Measurements from ENCODE around the gene NOXO1.
A peak's percentile ranks its signal among the peaks of the same experiment; 100 is the strongest.

Gene NOXO1

DNA sequence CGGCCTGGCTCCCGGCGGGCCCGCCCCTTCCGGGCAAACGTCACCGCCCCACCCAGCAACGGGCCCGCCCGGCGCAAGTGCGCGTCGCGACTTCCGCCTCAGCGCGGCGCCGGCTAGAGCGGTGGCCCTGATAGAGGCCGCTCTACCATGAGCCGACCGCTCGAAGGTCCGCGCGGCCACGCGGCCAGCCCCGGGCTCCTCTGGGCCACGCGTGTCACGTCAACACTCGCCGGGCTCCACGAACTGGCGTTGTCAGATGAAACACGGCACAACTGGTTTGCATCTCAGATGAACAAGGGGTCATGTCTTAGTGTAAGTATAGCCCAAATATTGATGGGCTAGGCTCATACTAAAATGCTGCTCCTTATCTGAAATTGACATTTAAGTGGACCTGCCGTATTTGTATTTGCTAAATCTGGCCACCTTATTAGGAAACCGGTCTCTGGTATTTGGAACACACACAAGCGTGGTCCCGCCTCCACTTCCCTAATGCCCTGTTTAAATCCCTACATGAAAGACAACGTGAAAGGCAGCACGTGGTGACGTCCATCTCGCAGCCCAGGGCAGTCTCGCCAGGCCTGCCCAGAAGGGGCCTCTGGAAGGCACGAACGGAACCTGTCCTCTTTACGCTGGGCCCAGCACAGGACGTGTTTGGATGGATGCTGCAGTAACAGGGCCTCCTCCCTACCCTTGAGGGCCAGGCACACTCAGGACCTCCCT lies 28.7 kb upstream of the NOXO1 start, which contains the start of gene ZNF598:
Gene ZNF598, minus strand, starts transcription at position 31 of the 720 bp plus-strand sequence.
- peak within 1 kb of the TSS; percentile 63 to 79 for H3K4me3 ChIP-seq (replicated peaks in 1 of 2; ENCODE audit: low read depth in 2 of 2, low read length in 2 of 2)
- DNase-seq (ENCODE audit: low read depth in 2 of 2), result peak; percentile 83 to 90
- TF ChIP-seq, protein P1, sequence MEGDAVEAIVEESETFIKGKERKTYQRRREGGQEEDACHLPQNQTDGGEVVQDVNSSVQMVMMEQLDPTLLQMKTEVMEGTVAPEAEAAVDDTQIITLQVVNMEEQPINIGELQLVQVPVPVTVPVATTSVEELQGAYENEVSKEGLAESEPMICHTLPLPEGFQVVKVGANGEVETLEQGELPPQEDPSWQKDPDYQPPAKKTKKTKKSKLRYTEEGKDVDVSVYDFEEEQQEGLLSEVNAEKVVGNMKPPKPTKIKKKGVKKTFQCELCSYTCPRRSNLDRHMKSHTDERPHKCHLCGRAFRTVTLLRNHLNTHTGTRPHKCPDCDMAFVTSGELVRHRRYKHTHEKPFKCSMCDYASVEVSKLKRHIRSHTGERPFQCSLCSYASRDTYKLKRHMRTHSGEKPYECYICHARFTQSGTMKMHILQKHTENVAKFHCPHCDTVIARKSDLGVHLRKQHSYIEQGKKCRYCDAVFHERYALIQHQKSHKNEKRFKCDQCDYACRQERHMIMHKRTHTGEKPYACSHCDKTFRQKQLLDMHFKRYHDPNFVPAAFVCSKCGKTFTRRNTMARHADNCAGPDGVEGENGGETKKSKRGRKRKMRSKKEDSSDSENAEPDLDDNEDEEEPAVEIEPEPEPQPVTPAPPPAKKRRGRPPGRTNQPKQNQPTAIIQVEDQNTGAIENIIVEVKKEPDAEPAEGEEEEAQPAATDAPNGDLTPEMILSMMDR (IDR thresholded peaks at IDR 0.05; ENCODE audit: low read depth, low read length), result no peak

DNA sequence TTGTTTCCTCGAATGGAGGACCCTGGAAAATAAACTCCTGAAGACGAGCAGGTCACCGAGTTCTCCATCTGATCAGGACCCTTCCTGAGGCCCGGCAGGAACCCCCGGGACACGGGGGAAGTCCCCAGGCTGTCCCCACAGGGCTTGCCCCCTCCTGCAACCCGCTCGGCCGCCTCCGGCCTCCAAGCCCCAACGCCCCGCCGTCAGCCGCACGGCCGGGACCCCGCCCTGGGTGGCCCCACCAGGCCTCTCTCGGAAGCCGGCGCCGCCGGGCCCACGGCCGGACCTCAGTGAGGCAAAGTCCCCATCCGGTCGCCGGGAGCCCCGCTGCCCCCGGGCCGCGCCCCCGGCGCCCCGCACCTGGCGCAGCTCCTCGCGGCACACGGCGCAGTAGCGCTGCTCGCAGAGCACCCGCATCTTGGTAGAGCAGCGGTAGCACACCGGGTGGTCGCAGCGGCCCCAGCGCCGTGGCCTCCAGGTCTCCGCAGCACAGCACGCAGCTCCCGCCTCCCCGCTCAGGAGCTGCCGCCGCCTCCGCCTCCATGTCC lies 28.0 kb upstream of the NOXO1 start:
- DNase-seq (ENCODE audit: low read depth in 2 of 2), result no peak
- H3K4me3 ChIP-seq (replicated peaks in 1 of 2; ENCODE audit: low read depth in 2 of 2, low read length in 2 of 2), result peak overlapping the region; percentile 63 to 79
- TF ChIP-seq, protein P1 (IDR thresholded peaks at IDR 0.05; ENCODE audit: low read depth, low read length), result no peak

DNA sequence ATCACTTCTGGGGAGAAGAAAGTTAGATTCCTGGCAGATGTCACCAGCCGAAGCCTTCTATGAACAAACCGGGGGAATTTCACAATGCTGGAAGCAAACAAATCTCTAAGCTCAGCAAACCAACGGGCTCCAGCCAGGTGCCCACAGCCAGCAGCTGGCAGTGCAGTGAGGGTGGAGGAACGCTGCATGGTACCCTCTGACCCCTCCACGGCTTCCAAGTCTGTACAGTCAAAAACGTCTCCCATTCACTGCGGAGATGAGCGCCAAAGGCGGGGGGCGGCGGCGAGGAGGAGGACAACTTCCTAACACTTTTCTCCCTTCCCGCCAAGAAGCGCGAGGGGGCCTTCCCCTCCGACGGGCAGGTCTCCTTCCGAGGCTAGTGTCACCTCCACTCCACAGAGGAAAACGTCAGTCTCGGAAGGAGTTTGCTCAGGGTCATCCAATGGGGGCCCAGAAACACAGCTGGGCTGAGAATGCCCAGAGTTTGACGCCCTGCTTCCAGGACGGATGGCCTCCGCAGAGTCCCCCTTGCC lies 27.4 kb upstream of the NOXO1 start:
- peak; percentile 53 to 66 for DNase-seq (ENCODE audit: low read depth in 2 of 2)
- TF ChIP-seq, protein P1 (IDR thresholded peaks at IDR 0.05; ENCODE audit: low read depth, low read length), result no peak
- peak overlapping the region; percentile 63 to 79 for H3K4me3 ChIP-seq (replicated peaks in 1 of 2; ENCODE audit: low read depth in 2 of 2, low read length in 2 of 2)

DNA sequence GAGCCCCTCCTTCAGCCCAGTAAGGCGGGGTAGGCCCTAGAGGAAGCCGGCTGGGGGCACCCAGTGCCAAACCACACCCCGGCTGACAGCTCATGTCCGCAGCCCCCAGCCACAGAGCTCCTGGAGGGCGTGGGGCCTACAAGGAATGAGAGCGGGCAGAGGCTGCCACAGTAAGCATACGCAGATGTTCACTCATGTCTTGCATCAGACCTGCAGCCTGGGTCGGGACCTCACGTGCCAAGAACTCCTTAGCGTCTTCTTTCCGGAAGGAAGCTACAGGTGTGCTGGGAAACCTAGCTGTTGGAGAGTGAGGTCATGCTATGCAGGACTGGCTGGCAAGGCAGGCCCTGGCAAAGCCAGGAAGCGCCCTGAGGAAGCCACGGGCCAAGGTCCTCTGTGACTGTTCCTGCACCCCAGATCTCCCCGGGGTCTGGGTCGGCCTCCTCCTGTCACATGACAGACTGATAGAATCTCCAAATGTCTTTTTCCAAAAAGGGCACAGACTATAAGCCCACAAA lies 26.8 kb upstream of the NOXO1 start:
- H3K4me3 ChIP-seq (replicated peaks in 1 of 2; ENCODE audit: low read depth in 2 of 2, low read length in 2 of 2), result peak overlapping the region; percentile 63 to 79
- TF ChIP-seq, protein P1 (IDR thresholded peaks at IDR 0.05; ENCODE audit: low read depth, low read length), result no peak
- peak; percentile 68 to 77 for DNase-seq (ENCODE audit: low read depth in 2 of 2)

DNA sequence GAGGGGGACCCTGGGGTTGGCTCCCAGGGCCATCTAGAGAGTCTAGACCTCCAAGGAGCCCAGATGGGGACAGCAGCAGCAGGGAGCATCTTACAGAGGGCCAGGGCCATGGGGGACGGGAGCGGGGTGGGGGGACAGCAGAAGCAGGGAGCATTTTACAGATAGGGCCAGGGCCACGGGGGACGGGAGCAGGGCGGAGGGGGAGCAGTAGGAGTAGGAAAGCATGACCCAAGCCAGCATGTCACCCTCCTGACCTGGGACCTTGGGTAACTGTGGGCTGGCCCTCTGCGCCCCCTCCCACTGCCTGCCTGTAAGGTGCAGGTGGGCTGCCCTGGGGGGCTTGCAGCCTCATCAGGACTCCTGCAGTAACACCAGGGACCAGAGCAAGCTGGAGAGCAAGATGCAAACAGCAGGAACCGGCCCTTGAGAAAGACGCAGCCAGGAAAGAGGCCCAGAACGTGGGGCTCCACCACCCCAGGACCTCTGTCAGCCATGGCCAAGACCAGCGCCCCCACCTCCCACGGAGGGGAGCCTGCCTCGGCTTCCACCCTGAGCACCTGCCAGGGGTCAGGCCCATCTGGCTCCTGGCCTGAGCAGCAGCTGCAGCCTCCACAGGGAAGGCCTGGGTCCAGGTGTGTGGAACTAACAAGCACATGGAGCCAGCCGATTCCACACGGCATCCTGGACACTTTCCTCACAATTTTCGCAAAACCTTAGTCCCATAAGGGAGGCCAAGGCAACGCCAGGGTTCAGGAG lies 26.0 kb upstream of the NOXO1 start:
- no peak for DNase-seq (ENCODE audit: low read depth in 2 of 2)
- TF ChIP-seq, protein P1 (IDR thresholded peaks at IDR 0.05; ENCODE audit: low read depth, low read length), result no peak
- peak overlapping the region in 1 of 2 donors; percentile 79 for H3K4me3 ChIP-seq (replicated peaks in 1 of 2; ENCODE audit: low read depth in 2 of 2, low read length in 2 of 2)

DNA sequence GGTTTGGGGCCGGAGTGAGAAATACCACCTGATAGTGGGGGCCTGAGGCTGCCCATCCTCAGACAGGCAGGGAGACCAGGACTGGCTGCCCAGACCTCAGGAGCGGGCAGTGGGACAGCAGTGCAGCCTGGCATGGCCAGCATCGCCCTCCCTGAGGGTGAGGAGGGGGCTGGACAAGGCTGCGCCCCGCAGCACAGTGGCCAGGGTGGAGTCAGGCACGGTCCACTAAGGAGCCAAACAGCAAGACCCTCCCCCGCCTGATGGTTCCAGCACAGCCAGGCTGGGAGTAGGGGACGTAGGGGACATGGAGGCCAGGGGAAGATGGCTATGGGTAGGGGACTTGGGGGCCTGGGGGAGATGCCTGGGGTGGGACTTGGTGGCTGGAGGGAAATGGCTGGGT lies 25.0 kb upstream of the NOXO1 start:
- TF ChIP-seq, protein P1 (IDR thresholded peaks at IDR 0.05; ENCODE audit: low read depth, low read length), result no peak
- H3K4me3 ChIP-seq (replicated peaks in 1 of 2; ENCODE audit: low read depth in 2 of 2, low read length in 2 of 2), result no peak overlapping the region
- no peak for DNase-seq (ENCODE audit: low read depth in 2 of 2)

Data from cardiac fibroblast (primary cell).